ENCODE measurements around the gene CDS1.
"Not testable (repeated sequence)": the region's sequence is repeated elsewhere in the genome, so short reads cannot be mapped to it uniquely, and the experiment has no call there.

CDS1 gene

DNA sequence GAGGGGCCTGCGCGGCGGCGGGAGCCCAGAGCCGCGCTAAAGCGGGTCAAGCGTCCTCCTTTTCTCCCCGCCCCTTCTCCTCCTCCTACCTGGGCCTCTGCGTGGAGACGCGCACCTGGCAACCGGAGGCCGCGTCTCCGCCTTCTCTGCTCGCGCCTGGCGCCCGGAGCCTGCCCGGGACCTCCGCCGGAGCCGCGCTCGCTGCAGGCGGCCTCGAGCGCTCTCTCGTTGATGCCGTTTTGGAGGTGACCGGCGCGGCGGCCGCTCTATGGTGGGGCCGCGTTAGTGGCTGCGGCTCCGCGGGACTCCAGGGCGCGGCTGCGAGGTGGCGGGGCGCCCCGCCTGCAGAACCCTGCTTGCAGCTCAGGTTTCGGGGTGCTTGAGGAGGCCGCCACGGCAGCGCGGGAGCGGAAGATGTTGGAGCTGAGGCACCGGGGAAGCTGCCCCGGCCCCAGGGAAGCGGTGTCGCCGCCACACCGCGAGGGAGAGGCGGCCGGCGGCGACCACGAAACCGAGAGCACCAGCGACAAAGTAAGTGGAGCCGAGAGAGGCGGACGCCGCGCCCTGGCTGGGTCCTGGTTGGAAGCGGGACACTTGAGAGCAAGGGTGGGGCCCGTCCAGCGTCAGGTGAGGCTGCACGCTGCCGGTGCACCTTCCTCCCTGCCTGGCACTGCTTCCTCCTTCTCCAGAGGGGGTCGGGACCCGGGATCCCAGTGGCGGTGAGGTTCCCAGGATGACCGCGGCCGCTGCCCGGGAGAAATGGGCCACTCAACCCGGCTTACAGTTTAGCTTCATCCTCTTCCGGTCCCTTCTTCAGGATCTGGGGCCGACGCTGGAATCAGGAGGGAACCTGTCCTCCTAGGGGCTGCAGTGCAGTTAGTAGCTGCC lies at the start of gene CDS1:
Gene CDS1 (plus strand): TSS at position 140 of the 888 bp plus-strand sequence. CDS start 275 bp downstream, at position 415.
- no peak for DNase-seq

- no peak for DNase-seq
Observed at GRCh38 chr4:84535901-84536300, 47.0 kb upstream of the CDS1 start.

GRCh38 chr4:84545093-84545492 lies 37.8 kb upstream of the CDS1 start:
- DNase-seq, result no peak

GRCh38 chr4:84547211-84547610 lies 35.7 kb upstream of the CDS1 start:
- DNase-seq, result no peak

- not testable (repeated sequence) for DNase-seq
Observed at GRCh38 chr4:84549191-84549590, 33.7 kb upstream of the CDS1 start.

- DNase-seq, result no peak
Observed at GRCh38 chr4:84562156-84562555, 20.8 kb upstream of the CDS1 start.

GRCh38 chr4:84563002-84563401 lies 19.9 kb upstream of the CDS1 start:
- no peak for DNase-seq

- DNase-seq, result no peak
Observed at GRCh38 chr4:84565951-84566350, 17.0 kb upstream of the CDS1 start.

DNA sequence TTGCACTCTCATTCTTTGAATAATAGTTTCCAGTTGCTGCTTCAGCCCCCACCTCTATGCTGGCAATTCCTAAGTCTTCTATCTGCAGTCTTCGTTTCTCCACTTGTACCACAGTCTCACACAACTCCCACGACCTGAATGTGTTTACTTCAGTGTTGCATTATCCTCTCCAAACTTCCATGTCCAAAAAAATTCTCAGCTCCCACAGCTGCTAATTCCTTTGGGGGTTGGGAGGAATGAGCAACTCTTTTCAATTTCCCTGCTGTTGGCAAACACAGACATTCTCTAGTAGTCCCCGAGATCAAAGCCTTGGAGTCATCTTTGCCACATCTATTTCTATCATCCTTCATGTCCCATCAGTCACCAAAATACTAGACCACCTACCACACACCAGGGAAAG lies 14.4 kb upstream of the CDS1 start:
- no peak for DNase-seq

- no peak for DNase-seq
Observed at GRCh38 chr4:84569009-84569408, 13.9 kb upstream of the CDS1 start.

DNA sequence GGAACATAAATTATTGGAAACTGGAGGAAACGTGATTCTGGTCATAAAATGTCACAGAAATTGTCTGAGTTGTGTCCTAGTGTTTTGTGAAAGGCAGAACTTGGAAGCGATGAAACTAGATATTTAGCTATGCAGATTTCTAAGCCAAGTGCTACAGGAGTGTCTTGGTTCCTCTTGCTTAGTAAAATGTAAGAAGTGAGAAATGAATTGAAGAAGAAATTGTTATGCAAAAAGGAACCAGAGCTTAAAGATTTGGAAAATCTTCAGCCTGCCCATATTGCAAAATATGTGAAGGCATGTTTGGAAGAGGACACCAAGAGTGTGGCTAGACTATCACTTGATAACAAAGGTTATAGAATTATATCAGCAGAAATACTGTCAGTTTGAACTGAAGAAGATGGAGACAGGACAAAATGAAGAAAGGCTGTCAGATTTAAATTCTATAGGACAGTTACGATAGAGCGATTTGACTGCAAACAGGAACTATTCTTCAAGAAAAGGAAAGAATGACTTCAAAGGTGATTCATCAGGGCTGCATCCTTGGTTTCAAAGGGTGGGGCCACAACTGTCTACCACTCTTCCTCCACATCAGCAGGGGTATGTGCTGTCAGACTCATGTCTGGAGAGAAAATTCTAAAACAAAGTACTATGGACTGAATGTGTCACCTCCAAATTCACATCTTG lies 9.4 kb upstream of the CDS1 start:
- DNase-seq, result no peak

GRCh38 chr4:84574069-84574720 lies 8.7 kb upstream of the CDS1 start:
- no peak for DNase-seq

- DNase-seq, result no peak
Observed at GRCh38 chr4:84578540-84579402, 4.2 kb upstream of the CDS1 start.

DNA sequence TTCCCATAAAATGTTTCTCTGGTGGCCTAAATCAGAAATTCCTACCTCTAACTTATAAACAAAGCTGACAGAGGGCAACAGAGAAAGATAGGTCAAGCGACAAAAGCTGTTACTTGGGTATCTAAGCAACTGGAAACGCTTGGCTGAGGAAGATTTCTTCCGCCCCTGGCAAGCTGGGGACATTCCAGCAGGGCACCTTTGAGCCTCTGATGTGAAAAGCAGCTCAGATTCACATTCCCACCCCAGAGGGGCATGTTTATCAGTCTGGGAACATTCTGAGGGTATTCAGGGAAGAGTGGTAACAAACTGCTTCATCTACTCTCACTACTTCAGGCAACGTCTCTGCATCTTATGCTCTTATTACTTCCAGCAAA lies 3.5 kb upstream of the CDS1 start:
- DNase-seq, result no peak

DNA sequence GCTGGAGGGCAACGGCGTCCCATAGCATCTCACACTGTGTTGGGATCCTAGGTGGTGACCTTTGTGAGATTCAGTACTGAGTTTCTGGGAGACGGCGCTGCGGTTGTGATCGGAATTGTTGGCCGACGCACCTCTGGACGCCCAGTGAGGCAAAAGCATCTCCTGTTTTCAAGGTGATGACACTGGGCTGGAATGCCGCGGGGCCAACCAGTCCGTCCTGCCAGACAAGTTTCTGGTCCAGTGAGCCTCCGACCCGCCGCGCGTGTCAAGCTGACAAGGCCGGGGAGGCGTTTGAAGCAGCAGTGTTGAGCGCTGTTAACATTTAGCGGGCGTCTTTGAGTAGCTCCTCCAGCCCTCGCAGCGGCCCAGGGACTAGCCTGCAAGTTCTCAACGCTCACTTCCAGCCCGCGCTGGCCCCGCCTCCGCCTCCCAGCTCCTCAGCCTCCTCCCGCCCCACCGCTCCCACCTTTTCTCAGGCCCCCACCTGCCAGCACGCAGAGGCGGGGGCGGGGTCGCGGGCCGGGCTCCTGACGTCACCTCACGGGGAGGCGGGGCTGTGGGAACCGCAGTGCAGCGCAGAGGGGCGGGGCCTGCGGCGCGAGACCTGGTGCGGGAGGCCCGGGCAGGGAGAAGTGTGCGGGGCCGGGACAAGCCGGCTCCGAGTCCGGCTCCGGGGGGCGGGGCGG lies 482 bp upstream of the CDS1 start:
- peak; percentile 94 for DNase-seq

DNA sequence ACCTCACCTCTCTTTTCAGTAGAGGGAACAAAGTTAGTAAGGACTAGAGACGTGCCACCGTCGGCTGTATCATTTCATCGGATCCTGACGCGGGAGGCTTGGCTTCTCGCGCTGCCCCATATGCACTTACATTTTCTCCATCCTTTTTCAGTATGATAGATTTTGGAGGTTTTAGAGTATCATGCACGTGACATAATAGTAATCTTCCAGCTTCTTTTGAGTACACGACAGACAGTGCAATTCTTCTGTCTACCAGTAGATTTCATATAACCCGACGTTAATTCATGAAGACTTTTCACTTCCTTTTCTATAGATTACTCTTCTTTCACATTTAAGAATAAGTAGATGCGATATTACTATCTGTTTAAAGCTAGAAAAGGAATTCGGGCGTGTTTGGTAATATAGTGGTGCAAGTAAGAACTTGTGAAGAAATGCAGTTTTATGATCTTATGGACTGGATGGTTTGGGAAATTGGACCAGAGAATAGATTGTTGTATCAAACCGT lies 1.0 kb downstream of the CDS1 start:
- DNase-seq, result no peak

- DNase-seq, result no peak
Observed at GRCh38 chr4:84585251-84585650, 2.3 kb downstream of the CDS1 start.

GRCh38 chr4:84594724-84595123 lies 11.8 kb downstream of the CDS1 start:
- DNase-seq, result no peak

DNA sequence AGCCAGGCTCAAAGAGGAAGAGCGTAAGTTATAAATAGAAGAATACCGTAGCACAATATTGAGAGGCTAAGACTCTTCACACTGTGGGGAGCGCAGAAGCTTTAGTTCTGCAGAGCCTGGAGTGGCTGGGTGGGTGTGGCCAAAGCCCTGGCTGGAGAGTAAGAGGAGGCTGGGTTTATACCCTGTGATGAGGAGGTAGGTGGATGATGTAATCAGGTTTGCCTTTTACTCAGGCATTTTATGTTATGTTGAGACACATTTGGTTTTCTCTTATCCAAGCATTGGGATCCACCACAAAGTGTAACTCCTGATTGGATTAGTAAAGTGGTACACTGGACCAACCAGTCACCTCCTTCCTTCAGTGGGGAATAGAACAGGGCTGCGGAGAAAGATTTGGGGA lies 13.9 kb downstream of the CDS1 start:
- DNase-seq, result no peak

DNA sequence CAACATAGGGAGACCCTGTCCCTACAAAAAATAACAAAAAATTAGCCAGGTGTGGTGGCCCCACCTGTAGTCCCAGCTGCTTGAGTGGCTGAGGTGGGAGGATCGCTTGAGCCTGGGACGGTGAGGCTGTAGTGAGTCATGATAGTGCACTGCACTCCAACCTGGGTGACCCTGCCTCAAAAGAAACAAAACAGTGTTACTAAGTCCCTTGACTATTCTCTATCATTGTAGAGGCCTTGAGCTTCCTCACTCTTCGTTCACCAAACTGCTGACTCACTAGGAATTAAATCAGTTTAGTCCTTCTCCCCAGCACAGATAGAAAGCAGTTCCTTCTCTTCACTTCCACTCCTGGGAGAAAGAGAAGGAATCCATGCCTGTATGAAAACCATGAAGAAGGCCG lies 14.5 kb downstream of the CDS1 start:
- DNase-seq, result no peak

- DNase-seq, result no peak
Observed at GRCh38 chr4:84606645-84607044, 23.7 kb downstream of the CDS1 start.

DNA sequence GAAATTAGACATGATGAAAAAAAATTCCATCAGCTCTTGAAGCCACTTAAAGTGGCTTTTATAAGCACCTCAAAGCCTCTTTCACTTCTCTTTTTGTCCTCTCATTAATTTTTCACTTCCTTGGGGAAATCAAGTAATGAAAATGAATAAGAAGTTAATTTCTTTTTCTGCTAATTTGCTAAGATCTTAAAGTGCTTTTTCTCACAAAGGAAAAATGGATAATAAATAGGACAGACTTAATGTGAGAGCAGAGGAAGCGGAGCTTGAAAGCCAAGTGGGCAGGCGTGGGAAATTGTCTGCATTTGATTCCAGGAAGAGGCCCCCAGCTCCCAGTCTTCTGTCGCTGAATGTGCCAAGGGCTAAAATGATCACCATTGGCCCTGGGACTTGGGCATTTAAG lies 28.6 kb downstream of the CDS1 start:
- no peak for DNase-seq

Data from NCI-H1436 (cell line).